Activated CD8-positive, alpha-beta memory T cell treated with anti-CD3 and anti-CD28 coated beads, Interleukin-2, amount 10 ng/mL, durations not matched to agents 7 days and 5 days (primary cell): ENCODE data around the gene CHD5. TPM values are rescaled to one million over a fixed set of nuclear protein-coding genes. Genes with fewer than 3 reads are reported as not detected.
"Not testable (repeated sequence)": the region's sequence is repeated elsewhere in the genome, so short reads cannot be mapped to it uniquely, and the experiment has no call there.

Experiments
- ATAC-seq: fragments of 150-1000 bp; cut with Tn5 transposase; one replicate; pipeline ENCODE4 v1.10.0; 2021; ENCODE audit warnings: moderate library complexity
- CTCF ChIA-PET: fragments of 350-600 bp; sonication (Branson Sonifier 250); formaldehyde crosslinking; loops from one replicate; lab custom pipeline; 2021; ENCODE audit warnings: antibody characterized with exemption; lab: Charles Lee
- DNase-seq: peaks from one replicate; pipeline ENCODE4 v3.0.0-alpha.2; 2020
- H3K27ac Mint-ChIP-seq: one replicate; pipeline ENCODE4 v1.8.0; 2021; ENCODE audit warnings: mild to moderate bottlenecking, mixed read lengths
- H3K27me3 Mint-ChIP-seq: one replicate; pipeline ENCODE4 v1.8.0; 2021; ENCODE audit warnings: mixed read lengths
- H3K36me3 Mint-ChIP-seq: one replicate; pipeline ENCODE4 v1.8.0; 2021; ENCODE audit warnings: mild to moderate bottlenecking, mixed read lengths
- H3K4me1 Mint-ChIP-seq: one replicate; pipeline ENCODE4 v1.8.0; 2021; ENCODE audit warnings: mixed read lengths
- H3K4me3 Mint-ChIP-seq: one replicate; pipeline ENCODE4 v1.8.0; 2021; ENCODE audit warnings: mild to moderate bottlenecking, moderate library complexity, mixed read lengths
- H3K9me3 Mint-ChIP-seq: one replicate; pipeline ENCODE4 v1.8.0; 2022; ENCODE audit warnings: low read depth, mixed read lengths
- total RNA-seq, 2 experiments: library from RNA; stranded (reverse); gene quantifications; one replicate each; pipeline ENCODE4 v1.2.3, GENCODE V29; 2021

The CHD5 gene
- 1 to 10 TPM in 1 of 2 experiments, under 1 TPM in 1; 0.47 to 1.1 TPM for total RNA-seq

DNA sequence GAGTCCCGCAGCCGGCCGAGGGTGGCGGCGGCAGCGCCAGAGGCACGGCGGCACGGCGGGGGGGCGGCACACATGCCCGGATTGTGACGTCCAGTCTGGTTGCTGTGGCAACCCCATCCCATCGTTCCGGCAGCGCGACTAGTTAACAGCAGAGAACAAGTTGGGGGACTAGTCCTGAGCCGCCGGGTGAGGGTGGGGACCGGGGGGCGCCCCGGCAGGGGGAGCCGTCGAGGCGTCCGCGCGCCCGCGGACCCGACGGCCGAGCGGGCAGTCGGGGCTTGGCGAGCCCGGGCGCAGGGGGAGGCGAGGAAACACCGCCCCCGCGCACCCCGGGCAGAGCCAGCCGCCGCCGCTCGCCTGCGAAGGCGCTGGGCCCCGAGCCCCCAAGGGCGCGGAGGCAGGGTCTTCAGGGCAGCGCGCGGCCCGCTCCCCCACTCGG is at the start of gene CHD5:
TSS of gene CHD5 (minus strand) at position 54 of the 439 bp plus-strand sequence. CDS start 298 bp downstream, outside the sequence.
- CTCF ChIA-PET = no interaction called here
- no peak within 1 kb of the TSS for H3K27ac Mint-ChIP-seq
- H3K4me1 Mint-ChIP-seq = peaks cover 18% of the 10 kb centered on the region
- no peak for DNase-seq
- peaks cover 39% of the 10 kb centered on the region for H3K27me3 Mint-ChIP-seq
- peaks cover 11% of the 10 kb centered on the region for H3K36me3 Mint-ChIP-seq
- ATAC-seq = no peak
- H3K4me3 Mint-ChIP-seq = no peak within 1 kb of the TSS
- H3K9me3 Mint-ChIP-seq = no peaks in the 10 kb centered on the region

DNA sequence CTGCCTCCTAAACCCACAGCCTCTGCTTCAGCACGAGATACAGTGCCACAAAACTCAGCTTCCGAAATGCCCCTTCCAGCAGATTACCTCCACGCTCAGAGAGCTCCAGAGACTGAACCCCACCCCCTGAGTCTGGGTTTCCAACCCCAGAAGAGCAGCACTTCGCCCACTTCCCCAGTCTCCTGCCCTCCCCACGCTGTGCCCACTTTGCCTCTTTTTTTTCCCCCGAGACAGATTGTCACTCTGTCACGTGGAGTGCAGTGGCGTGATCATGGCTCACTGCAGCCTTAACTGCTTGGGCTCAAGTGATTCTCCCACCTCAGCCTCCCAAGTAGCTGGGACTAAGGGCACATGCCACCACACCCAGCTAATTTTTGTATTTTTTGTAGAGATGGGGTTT is 45.5 kb upstream of the CHD5 start:
- no peak for DNase-seq
- no peak overlapping the region for H3K27ac Mint-ChIP-seq
- no peak for ATAC-seq
- no peaks in the 10 kb centered on the region for H3K27me3 Mint-ChIP-seq
- CTCF ChIA-PET = interaction anchor here (1.1 to 1.4 kb wide), 2 partner anchors 17 to 21 kb away, joined by 3 to 4 read pairs; no protein-coding TSS in a partner anchor
- H3K4me1 Mint-ChIP-seq = no peaks in the 10 kb centered on the region
- H3K36me3 Mint-ChIP-seq = peaks cover 37% of the 10 kb centered on the region
- no peaks in the 10 kb centered on the region for H3K9me3 Mint-ChIP-seq
- no peak overlapping the region for H3K4me3 Mint-ChIP-seq

GRCh38 chr1:6224718-6225117 is 44.6 kb upstream of the CHD5 start:
- Mint-ChIP-seq H3K36me3 (peaks cover 37% of the 10 kb centered on the region), H3K4me1 (no peaks in the 10 kb centered on the region), H3K4me3 (no peak overlapping the region), H3K9me3 (no peaks in the 10 kb centered on the region), H3K27me3 (no peaks in the 10 kb centered on the region), H3K27ac (no peak overlapping the region)
- no peak for DNase-seq
- no peak for ATAC-seq
- CTCF ChIA-PET = interaction anchor here (0.9 to 1.1 kb wide), 2 partner anchors 17 to 20 kb away, joined by 3 read pairs; no protein-coding TSS in a partner anchor

DNA sequence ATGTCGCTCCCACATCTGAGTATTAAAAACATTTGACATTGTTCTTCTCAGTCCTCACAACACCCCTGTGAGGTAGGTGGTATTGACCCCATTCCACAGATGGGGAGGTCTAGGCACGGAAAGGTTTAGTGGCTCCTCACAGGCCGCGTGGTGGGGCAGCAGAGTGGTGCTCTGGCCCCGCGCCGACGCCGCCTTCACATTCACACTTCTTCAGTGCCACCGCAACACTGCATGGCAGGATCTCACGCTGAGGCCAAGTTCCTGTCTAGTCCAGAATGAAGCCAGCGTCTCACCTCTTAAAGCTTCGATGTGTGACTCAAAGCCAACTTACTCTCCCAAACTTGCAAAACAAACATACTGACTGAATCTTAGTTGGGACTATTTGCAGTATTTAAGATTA is 43.5 kb upstream of the CHD5 start:
- ATAC-seq (no peak), DNase-seq (no peak)

GRCh38 chr1:6222636-6223035 is 42.5 kb upstream of the CHD5 start:
- no peak for DNase-seq
- H3K4me3 Mint-ChIP-seq = no peak overlapping the region
- no peaks in the 10 kb centered on the region for H3K27me3 Mint-ChIP-seq
- H3K9me3 Mint-ChIP-seq = no peaks in the 10 kb centered on the region
- H3K27ac Mint-ChIP-seq = no peak overlapping the region
- H3K4me1 Mint-ChIP-seq = no peaks in the 10 kb centered on the region
- ATAC-seq = no peak
- CTCF ChIA-PET = interaction anchor here (1.2 kb wide), 1 partner anchor 9 kb away, joined by 3 read pairs; no protein-coding TSS in a partner anchor
- peaks cover 37% of the 10 kb centered on the region for H3K36me3 Mint-ChIP-seq

More for the DNA sequence above, 43.5 kb upstream of the CHD5 start:
- Mint-ChIP-seq H3K27me3 (no peaks in the 10 kb centered on the region), H3K27ac (no peak overlapping the region), H3K9me3 (no peaks in the 10 kb centered on the region), H3K4me3 (no peak overlapping the region), H3K4me1 (no peaks in the 10 kb centered on the region), H3K36me3 (peaks cover 37% of the 10 kb centered on the region)
- CTCF ChIA-PET = interaction anchor here (1.1 kb wide), 1 partner anchor 19 kb away, joined by 3 read pairs; no protein-coding TSS in a partner anchor

DNA sequence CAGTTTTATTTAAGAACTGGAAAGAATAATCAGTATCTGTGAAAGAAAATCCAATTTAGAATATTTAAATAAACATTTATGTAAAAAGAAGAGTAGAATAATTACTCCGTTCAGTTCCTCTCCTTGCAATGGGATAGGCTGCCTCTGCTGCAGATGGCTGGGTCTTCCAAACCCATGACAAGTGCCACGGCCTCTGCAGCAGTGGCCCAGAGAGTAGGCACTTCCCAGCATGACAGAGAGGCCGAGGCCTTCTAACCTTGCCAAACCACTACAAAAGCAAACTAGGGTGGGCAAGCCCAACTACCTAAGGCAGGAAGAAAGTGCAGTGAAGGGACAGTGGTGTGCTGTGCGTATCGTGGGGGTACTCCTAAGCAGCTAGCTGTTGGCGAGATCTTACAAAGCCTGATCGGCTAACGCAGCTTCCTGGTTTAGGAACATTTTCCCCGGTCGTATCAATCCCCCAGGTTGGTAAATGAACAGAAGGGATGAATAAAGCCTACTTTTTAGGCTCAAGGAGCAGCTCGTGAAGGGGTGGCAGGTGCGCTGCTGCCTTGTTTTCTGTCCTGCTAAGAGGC is 41.2 kb upstream of the CHD5 start:
- Mint-ChIP-seq H3K4me1 (no peaks in the 10 kb centered on the region), H3K36me3 (peaks cover 29% of the 10 kb centered on the region), H3K4me3 (no peak overlapping the region), H3K9me3 (no peaks in the 10 kb centered on the region), H3K27ac (no peak overlapping the region), H3K27me3 (no peaks in the 10 kb centered on the region)
- CTCF ChIA-PET = interaction anchor here (1.0 to 1.4 kb wide), 3 partner anchors 8 to 25 kb away, joined by 3 to 4 read pairs (median 3); partner anchors contain the start of gene RNF207
- DNase-seq (no peak), ATAC-seq (no peak)

DNA sequence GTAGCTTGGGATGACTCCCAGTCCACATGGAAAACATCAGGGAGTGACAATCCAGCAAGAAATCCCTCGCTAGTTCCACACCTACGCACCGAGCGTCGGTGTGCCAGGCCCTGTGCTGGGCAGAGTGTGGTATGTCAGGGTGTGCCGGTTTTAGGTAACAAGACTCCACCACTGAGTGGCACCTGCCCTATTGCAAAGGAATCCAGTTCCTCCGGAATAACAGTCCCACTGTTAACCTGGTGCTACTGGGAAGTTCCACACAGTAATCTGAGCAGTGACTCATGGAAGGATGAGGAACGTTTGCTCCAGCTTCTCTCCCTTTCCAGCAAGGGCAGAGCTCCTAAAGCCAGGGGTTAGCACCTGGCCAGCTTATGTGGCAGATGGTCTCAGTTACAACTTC is 40.1 kb upstream of the CHD5 start:
- H3K27me3 Mint-ChIP-seq = no peaks in the 10 kb centered on the region
- H3K36me3 Mint-ChIP-seq = peaks cover 24% of the 10 kb centered on the region
- no peaks in the 10 kb centered on the region for H3K9me3 Mint-ChIP-seq
- DNase-seq (no peak), ATAC-seq (no peak)
- no peak overlapping the region for H3K27ac Mint-ChIP-seq
- H3K4me3 Mint-ChIP-seq = no peak overlapping the region
- H3K4me1 Mint-ChIP-seq = no peaks in the 10 kb centered on the region
- CTCF ChIA-PET = no interaction called here

DNA sequence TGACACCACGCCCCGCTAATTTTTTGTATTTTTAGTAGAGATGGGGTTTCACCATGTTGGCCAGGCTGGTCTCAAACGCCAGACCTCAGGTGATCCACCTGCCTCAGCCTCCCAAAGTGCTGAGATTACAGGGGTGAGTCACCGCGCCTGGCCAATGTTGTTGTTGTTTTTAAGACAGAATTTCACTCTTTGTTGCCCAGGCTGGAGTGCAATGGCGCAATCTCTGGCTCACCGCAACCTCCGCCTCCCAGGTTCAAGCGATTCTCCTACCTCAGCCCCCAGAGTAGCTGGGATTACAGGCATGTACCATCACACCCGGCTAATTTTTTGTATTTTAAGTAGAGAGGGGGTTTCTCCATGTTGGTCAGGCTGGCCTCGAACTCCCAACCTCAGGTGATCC is 39.5 kb upstream of the CHD5 start:
- not testable (repeated sequence) for ATAC-seq, H3K4me3 Mint-ChIP-seq, H3K27me3 Mint-ChIP-seq, H3K27ac Mint-ChIP-seq, H3K4me1 Mint-ChIP-seq, DNase-seq, H3K9me3 Mint-ChIP-seq
- CTCF ChIA-PET = interaction anchor here (0.5 kb wide), 1 partner anchor 17 kb away, joined by 3 read pairs; no protein-coding TSS in a partner anchor
- H3K36me3 Mint-ChIP-seq = peaks cover 20% of the 10 kb centered on the region

- DNase-seq (no peak), ATAC-seq (no peak)
- peaks cover 9% of the 10 kb centered on the region for H3K36me3 Mint-ChIP-seq
- CTCF ChIA-PET = interaction anchor here (1.0 kb wide), 1 partner anchor 12 kb away, joined by 3 read pairs; the partner anchor contains the start of gene RNF207
- H3K4me1 Mint-ChIP-seq = no peaks in the 10 kb centered on the region
- H3K27ac Mint-ChIP-seq = no peak overlapping the region
- H3K27me3 Mint-ChIP-seq = no peaks in the 10 kb centered on the region
- no peaks in the 10 kb centered on the region for H3K9me3 Mint-ChIP-seq
- H3K4me3 Mint-ChIP-seq = no peak overlapping the region
Measured at GRCh38 chr1:6218375-6219164, 38.4 kb upstream of the CHD5 start.

DNA sequence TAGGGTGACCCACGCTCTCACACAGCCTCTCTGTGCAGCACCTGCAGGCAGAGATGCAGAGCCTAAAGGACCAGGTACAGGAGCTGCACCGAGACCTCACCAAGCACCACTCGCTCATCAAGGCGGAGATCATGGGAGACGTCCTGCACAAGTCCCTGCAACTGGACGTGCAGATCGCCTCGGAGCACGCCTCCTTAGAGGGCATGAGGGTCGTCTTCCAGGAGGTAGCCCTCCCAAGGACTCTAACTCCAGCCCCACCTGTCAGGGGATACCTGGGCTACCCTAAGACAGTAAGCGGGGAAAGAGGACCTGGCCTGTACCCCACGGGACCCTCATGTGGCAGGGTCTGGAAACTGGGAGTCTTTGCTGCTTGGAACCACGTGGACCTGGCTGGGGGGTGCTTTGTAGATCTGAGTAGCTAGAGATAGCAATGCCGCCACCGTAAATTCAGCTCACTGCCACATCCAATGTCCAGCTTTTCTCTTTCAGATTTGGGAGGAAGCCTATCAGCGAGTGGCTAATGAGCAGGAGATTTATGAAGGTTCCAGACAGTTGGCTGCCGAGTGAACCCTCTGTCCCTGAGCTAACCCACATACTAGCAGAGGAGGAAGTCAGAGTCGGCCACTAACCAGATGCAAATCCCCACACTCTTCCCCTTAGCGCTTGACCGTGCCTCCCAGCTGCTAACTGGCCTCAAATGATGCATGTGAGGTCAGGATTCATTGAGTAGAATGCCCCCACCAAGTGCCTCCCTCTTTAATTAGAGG is 32.3 kb upstream of the CHD5 start:
- no peaks in the 10 kb centered on the region for H3K36me3 Mint-ChIP-seq
- H3K4me1 Mint-ChIP-seq = peaks cover 9% of the 10 kb centered on the region
- ATAC-seq (no peak), DNase-seq (no peak)
- no peak overlapping the region for H3K27ac Mint-ChIP-seq
- H3K27me3 Mint-ChIP-seq = peaks cover 10% of the 10 kb centered on the region
- no peaks in the 10 kb centered on the region for H3K9me3 Mint-ChIP-seq
- CTCF ChIA-PET = interaction anchor here (1.1 to 1.2 kb wide), 2 partner anchors 10 to 34 kb away, joined by 3 read pairs; no protein-coding TSS in a partner anchor
- no peak overlapping the region for H3K4me3 Mint-ChIP-seq

DNA sequence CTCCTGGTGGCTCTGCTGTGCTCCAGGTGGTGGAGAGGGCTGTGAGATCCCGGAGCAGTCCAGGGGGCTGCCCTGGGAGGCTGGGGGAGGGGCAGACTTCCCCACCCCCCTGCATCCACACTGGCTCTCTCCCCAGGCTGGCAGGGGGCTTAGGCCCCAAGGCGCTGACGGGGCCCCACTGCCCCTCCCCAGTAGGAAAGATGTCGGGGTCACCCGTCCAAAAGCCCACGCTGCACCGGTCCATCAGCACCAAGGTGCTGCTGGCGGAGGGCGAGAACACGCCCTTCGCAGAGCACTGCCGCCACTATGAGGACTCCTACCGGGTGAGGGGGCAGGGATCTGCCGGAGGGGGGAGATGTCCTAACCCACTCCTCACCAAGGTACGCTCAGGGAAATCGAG is 31.6 kb upstream of the CHD5 start:
- H3K36me3 Mint-ChIP-seq = peaks cover 1% of the 10 kb centered on the region
- H3K4me1 Mint-ChIP-seq = peaks cover 12% of the 10 kb centered on the region
- no peaks in the 10 kb centered on the region for H3K9me3 Mint-ChIP-seq
- H3K4me3 Mint-ChIP-seq = no peak overlapping the region
- CTCF ChIA-PET = no interaction called here
- peaks cover 12% of the 10 kb centered on the region for H3K27me3 Mint-ChIP-seq
- no peak overlapping the region for H3K27ac Mint-ChIP-seq
- ATAC-seq (no peak), DNase-seq (no peak)

- Mint-ChIP-seq H3K9me3 (no peaks in the 10 kb centered on the region), H3K27me3 (peaks cover 13% of the 10 kb centered on the region), H3K36me3 (peaks cover 1% of the 10 kb centered on the region), H3K27ac (no peak overlapping the region), H3K4me1 (peaks cover 12% of the 10 kb centered on the region), H3K4me3 (no peak overlapping the region)
- DNase-seq (no peak), ATAC-seq (no peak)
- CTCF ChIA-PET = interaction anchor here (0.8 to 1.1 kb wide), 3 partner anchors 25 to 34 kb away, joined by 3 to 5 read pairs (median 4); no protein-coding TSS in a partner anchor
Measured at GRCh38 chr1:6210591-6211355, 30.7 kb upstream of the CHD5 start.
